Mesenchymal stem cell (in vitro differentiated cells and primary cell): Measurements from ENCODE around the gene TSC1.

Experiments used
- DNase-seq: peaks from one replicate; pipeline ENCODE4 v3.0.0-alpha.2; 2013
- H2AFZ ChIP-seq: one replicate; pipeline ENCODE4 v1.6.1; 2013; ENCODE audit warnings: low read depth, mild to moderate bottlenecking, control low read depth, inconsistent platforms, low read length, moderate library complexity
- H2AK5ac ChIP-seq: 2 replicates; pipeline ENCODE4 v1.6.1; 2013; ENCODE audit warnings: low read length, moderate library complexity, mild to moderate bottlenecking, inconsistent platforms; ENCODE audit not compliant: severe bottlenecking
- H2BK120ac ChIP-seq: one replicate; pipeline ENCODE4 v1.6.1; 2013; ENCODE audit warnings: low read depth, mild to moderate bottlenecking, inconsistent platforms, low read length, moderate library complexity
- H2BK12ac ChIP-seq, 2 experiments: one replicate each; pipeline ENCODE4 v1.6.1; 2013; ENCODE audit warnings: inconsistent platforms in 2 of 2, low read length in 2 of 2, mild to moderate bottlenecking in 2 of 2, moderate library complexity in 2 of 2, control low read depth in 1 of 2
- H2BK15ac ChIP-seq: one replicate; pipeline ENCODE4 v1.6.1; 2013; ENCODE audit warnings: mild to moderate bottlenecking, low read depth, inconsistent platforms; ENCODE audit not compliant: poor library complexity, severe bottlenecking
- H2BK5ac ChIP-seq: 2 replicates; pipeline ENCODE4 v1.6.1; 2013; ENCODE audit warnings: low read depth, mild to moderate bottlenecking, low read length, control low read depth, inconsistent platforms; ENCODE audit not compliant: poor library complexity, severe bottlenecking
- H3K14ac ChIP-seq, 2 experiments: one replicate each; pipeline ENCODE4 v1.6.1; 2013; ENCODE audit warnings: inconsistent platforms in 2 of 2, low read length in 2 of 2, control low read depth in 1 of 2, mild to moderate bottlenecking in 1 of 2, moderate library complexity in 1 of 2
- H3K18ac ChIP-seq, 2 experiments: one replicate each; pipeline ENCODE4 v1.6.1; 2013; ENCODE audit warnings: inconsistent platforms in 2 of 2, low read length in 2 of 2, control low read depth in 1 of 2, low read depth in 1 of 2, mild to moderate bottlenecking in 1 of 2
- H3K23ac ChIP-seq, 2 experiments: one replicate each; pipeline ENCODE4 v1.6.1; 2013; ENCODE audit warnings: inconsistent platforms in 2 of 2, low read length in 2 of 2, mild to moderate bottlenecking in 2 of 2, moderate library complexity in 2 of 2, control low read depth in 1 of 2
- H3K27ac ChIP-seq: 2 replicates; pipeline ENCODE4 v1.5.1; 2013; ENCODE audit warnings: mild to moderate bottlenecking, moderate library complexity, low read length, control low read depth, inconsistent platforms; ENCODE audit not compliant: poor library complexity, severe bottlenecking
- H3K27me3 ChIP-seq, 2 experiments: 2 replicates each; pipeline versions ENCODE4 v1.6.1 to v1.7.0; 2013; ENCODE audit warnings: low read length in 2 of 2, mild to moderate bottlenecking in 2 of 2, moderate library complexity in 2 of 2, control low read depth in 1 of 2, inconsistent platforms in 1 of 2; ENCODE audit not compliant: control insufficient read depth in 1 of 2, insufficient read depth in 1 of 2
- H3K36me3 ChIP-seq, 2 experiments: 2 replicates each; pipeline versions ENCODE4 v1.6.1 to v1.7.0; 2013; ENCODE audit warnings: low read length in 2 of 2, control low read depth in 1 of 2, inconsistent platforms in 1 of 2, low read depth in 1 of 2, mild to moderate bottlenecking in 1 of 2; ENCODE audit not compliant: insufficient read depth in 2 of 2, control insufficient read depth in 1 of 2
- H3K4ac ChIP-seq, 2 experiments: one replicate each; pipeline ENCODE4 v1.6.1; 2013; ENCODE audit warnings: inconsistent platforms in 2 of 2, low read length in 2 of 2, mild to moderate bottlenecking in 2 of 2, moderate library complexity in 2 of 2, control low read depth in 1 of 2, low read depth in 1 of 2
- H3K4me1 ChIP-seq: 2 replicates; pipeline ENCODE4 v1.6.1; 2013; ENCODE audit warnings: low read depth, low read length, control low read depth; ENCODE audit not compliant: control insufficient read depth, insufficient read depth
- H3K4me2 ChIP-seq: 2 replicates; pipeline ENCODE4 v1.6.1; 2013; ENCODE audit warnings: low read length, mild to moderate bottlenecking, inconsistent platforms; ENCODE audit not compliant: poor library complexity, severe bottlenecking
- H3K4me3 ChIP-seq, 2 experiments: 2 replicates each; pipeline versions ENCODE4 v1.5.1 to v1.7.0; 2013; ENCODE audit warnings: low read length in 2 of 2, mild to moderate bottlenecking in 2 of 2, control low read depth in 1 of 2, low read depth in 1 of 2; ENCODE audit not compliant: insufficient read depth in 1 of 2
- H3K79me1 ChIP-seq: replicated peaks from 2 replicates; pipeline ENCODE4 v1.6.1; 2013; ENCODE audit warnings: mild to moderate bottlenecking, control low read depth, low read length, inconsistent platforms; ENCODE audit not compliant: poor library complexity, severe bottlenecking
- H3K9ac ChIP-seq: 2 replicates; pipeline ENCODE4 v1.7.0; 2013; ENCODE audit warnings: mild to moderate bottlenecking, low read length, moderate library complexity
- H3K9me3 ChIP-seq: 2 replicates; pipeline ENCODE4 v1.7.0; 2013; ENCODE audit warnings: mild to moderate bottlenecking, low read length; ENCODE audit not compliant: control insufficient read depth
- H4K8ac ChIP-seq: one replicate; pipeline ENCODE4 v1.6.1; 2013; ENCODE audit warnings: inconsistent platforms, mild to moderate bottlenecking, low read length, moderate library complexity
- H4K91ac ChIP-seq: one replicate; pipeline ENCODE4 v1.6.1; 2013; ENCODE audit warnings: mild to moderate bottlenecking, low read length, inconsistent platforms
- WGBS: methylation state at CpG from one replicate; pipeline ENCODE4 v1.1.7; 2013; ENCODE audit warnings: mixed read lengths; 5-methylcytosine and 5-hydroxymethylcytosine counted together

TSC1 gene

GRCh38 chr9:132912131-132912530 lies 32.3 kb downstream of the TSC1 start:
- H2BK15ac ChIP-seq: no peak overlapping the region
- H3K27me3 ChIP-seq: no peaks in the 10 kb centered on the region
- no peak overlapping the region for H3K4me2 ChIP-seq
- H3K4ac ChIP-seq: no peak overlapping the region
- H3K14ac ChIP-seq: no peak overlapping the region
- H3K4me1 ChIP-seq: no peaks in the 10 kb centered on the region
- no peak overlapping the region for H2BK5ac ChIP-seq
- no peak overlapping the region for H3K4me3 ChIP-seq
- no peak overlapping the region for H3K23ac ChIP-seq
- WGBS: 100% methylated on average over 4 of the region's 4 CpGs
- peaks cover 3% of the 10 kb centered on the region for H3K79me1 ChIP-seq
- H2BK12ac ChIP-seq: no peak overlapping the region
- H3K9ac ChIP-seq: no peak overlapping the region
- H3K18ac ChIP-seq: no peak overlapping the region
- H4K8ac ChIP-seq: no peak overlapping the region
- H4K91ac ChIP-seq: no peak overlapping the region
- H3K9me3 ChIP-seq: no peaks in the 10 kb centered on the region
- no peak overlapping the region for H3K27ac ChIP-seq
- no peak for DNase-seq
- H2AFZ ChIP-seq: no peak overlapping the region
- peaks cover 37 to 88% of the 10 kb centered on the region in 2 experiments for H3K36me3 ChIP-seq
- no peak overlapping the region for H2AK5ac ChIP-seq
- no peak overlapping the region for H2BK120ac ChIP-seq

DNA sequence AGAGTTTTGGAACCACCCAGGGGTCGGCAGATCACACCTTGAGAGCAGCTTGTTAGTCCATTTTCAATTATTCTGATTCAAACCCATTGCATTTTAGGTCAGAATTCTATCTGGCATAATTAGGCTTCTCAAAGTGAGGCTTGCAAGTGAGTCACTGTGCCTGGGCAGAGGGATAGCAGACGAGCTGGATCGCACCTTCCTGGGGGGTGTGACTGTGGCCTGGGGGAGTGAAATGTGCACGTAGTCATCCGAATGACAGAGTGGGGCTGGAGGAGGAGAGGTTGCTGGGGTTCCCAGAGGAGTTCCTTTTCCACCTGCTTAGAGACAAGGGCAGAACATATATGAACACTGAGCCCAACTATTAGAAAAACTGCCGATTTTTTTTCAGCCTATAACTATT lies 34.0 kb downstream of the TSC1 start:
- Histone ChIP-seq H3K9me3 (no peaks in the 10 kb centered on the region), H3K4ac (no peak overlapping the region), H3K27me3 (no peaks in the 10 kb centered on the region), H3K36me3 (peaks cover 42 to 88% of the 10 kb centered on the region in 2 experiments), H4K8ac (no peak overlapping the region), H3K4me1 (no peaks in the 10 kb centered on the region), H3K18ac (no peak overlapping the region), H2BK5ac (no peak overlapping the region), H2BK15ac (no peak overlapping the region), H3K4me3 (no peak overlapping the region), H2BK120ac (no peak overlapping the region), H3K9ac (no peak overlapping the region), H2BK12ac (no peak overlapping the region), H2AFZ (no peak overlapping the region), H3K4me2 (no peak overlapping the region), H3K27ac (no peak overlapping the region), H3K79me1 (no peaks in the 10 kb centered on the region), H3K23ac (no peak overlapping the region), H2AK5ac (no peak overlapping the region), H4K91ac (no peak overlapping the region), H3K14ac (no peak overlapping the region)
- DNase-seq: no peak
- WGBS: 95% methylated on average over 5 of the region's 6 CpGs

DNA sequence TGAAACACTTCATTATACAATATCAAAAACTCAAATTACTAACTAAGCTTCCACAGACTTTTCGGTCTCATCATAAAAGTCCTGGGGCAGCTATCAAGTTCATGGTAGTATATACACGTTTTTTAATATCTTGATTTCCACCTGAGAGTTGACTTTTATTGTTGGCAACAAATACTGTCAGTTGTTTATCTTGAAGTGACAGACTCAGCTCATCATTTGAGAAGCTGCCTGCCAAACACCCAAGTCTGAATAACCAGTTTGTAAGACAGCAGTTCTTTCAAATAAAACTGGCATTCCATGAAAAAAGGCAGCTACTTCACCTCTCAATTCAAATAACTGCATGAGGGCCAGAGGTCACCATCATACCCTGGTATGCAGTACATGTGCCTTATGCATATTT lies 35.1 kb downstream of the TSC1 start:
- Histone ChIP-seq H2AFZ (no peak overlapping the region), H3K18ac (no peak overlapping the region), H2BK5ac (no peak overlapping the region), H4K91ac (no peak overlapping the region), H3K27me3 (no peaks in the 10 kb centered on the region), H3K4ac (no peak overlapping the region), H4K8ac (no peak overlapping the region), H3K36me3 (peaks cover 41 to 88% of the 10 kb centered on the region in 2 experiments), H2BK12ac (no peak overlapping the region), H2AK5ac (no peak overlapping the region), H3K9ac (no peak overlapping the region), H3K14ac (no peak overlapping the region), H3K4me2 (no peak overlapping the region), H3K4me1 (peaks cover 2% of the 10 kb centered on the region), H3K79me1 (no peaks in the 10 kb centered on the region), H3K23ac (no peak overlapping the region), H3K27ac (no peak overlapping the region), H2BK15ac (no peak overlapping the region), H3K9me3 (no peaks in the 10 kb centered on the region), H3K4me3 (no peak overlapping the region), H2BK120ac (no peak overlapping the region)
- 93% methylated on average over 2 of the region's 2 CpGs for WGBS
- no peak for DNase-seq

- Histone ChIP-seq H3K36me3 (peaks cover 45 to 91% of the 10 kb centered on the region in 2 experiments), H3K27me3 (no peaks in the 10 kb centered on the region), H2BK15ac (no peak overlapping the region), H2AK5ac (no peak overlapping the region), H3K79me1 (no peaks in the 10 kb centered on the region), H2BK12ac (no peak overlapping the region), H2BK5ac (no peak overlapping the region), H2AFZ (no peak overlapping the region), H4K91ac (no peak overlapping the region), H3K4ac (no peak overlapping the region), H3K9me3 (no peaks in the 10 kb centered on the region), H3K23ac (no peak overlapping the region), H3K14ac (no peak overlapping the region), H3K4me2 (no peak overlapping the region), H3K4me3 (no peak overlapping the region), H3K27ac (no peak overlapping the region), H3K18ac (no peak overlapping the region), H2BK120ac (no peak overlapping the region), H4K8ac (no peak overlapping the region), H3K9ac (no peak overlapping the region), H3K4me1 (peaks cover 3% of the 10 kb centered on the region)
- WGBS: 94% methylated on average over 3 of the region's 7 CpGs
- DNase-seq: no peak
Observed at GRCh38 chr9:132908635-132909034, 35.8 kb downstream of the TSC1 start.
